C4-2B (cell line): ENCODE data around the gene SPACA4.

ENCODE experiments used
- CTCF ChIP-seq: fragments of 450-650 bp; conservative IDR thresholded peaks from 2 replicates; pipeline ENCODE4 v1.5.1; 2017; ENCODE audit warnings: mild to moderate bottlenecking
- ZFX ChIP-seq: fragments of 450-650 bp; IDR thresholded peaks from 2 replicates; pipeline ENCODE4 v1.6.1; 2017

GRCh38 chr19:48635966-48636858 lies 29.7 kb downstream of the SPACA4 start:
- no peak for TF ChIP-seq CTCF
- TF ChIP-seq ZFX, result no peak
